PFSK-1 (cell line): ENCODE data around the gene ELAVL1.

ENCODE experiments used
- FOXP2 ChIP-seq: optimal IDR thresholded peaks from 2 replicates; pipeline ENCODE3; 2011; ENCODE audit warnings: borderline replicate concordance, control low read depth, inconsistent platforms; ENCODE audit not compliant: insufficient read depth; ENCODE audit errors: extremely low read length, extremely low read depth
- POLR2AphosphoS5 ChIP-seq: IDR thresholded peaks from 2 replicates; pipeline ENCODE4 v1.6.1; 2012; ENCODE audit warnings: low read depth, mild to moderate bottlenecking, control low read depth, low read length, moderate library complexity
- REST ChIP-seq, 2 experiments: IDR thresholded peaks; 2 replicates each; pipeline versions ENCODE4 v1.6.1 to v1.8.0; 2011 to 2012; ENCODE audit warnings: low read depth in 2 of 2, low read length in 2 of 2, control low read depth in 1 of 2, inconsistent platforms in 1 of 2, mild to moderate bottlenecking in 1 of 2, moderate library complexity in 1 of 2; ENCODE audit not compliant: insufficient read depth in 1 of 2
- SIN3A ChIP-seq: IDR thresholded peaks from 2 replicates; pipeline ENCODE4 v1.6.1; 2012; ENCODE audit warnings: mild to moderate bottlenecking, low read length, moderate library complexity, borderline replicate concordance; ENCODE audit not compliant: insufficient read depth
- TAF1 ChIP-seq: IDR thresholded peaks from 2 replicates; pipeline ENCODE4 v1.6.1; 2012; ENCODE audit warnings: low read length, control low read depth, borderline replicate concordance; ENCODE audit not compliant: insufficient read depth

ELAVL1 gene

GRCh38 chr19:7981661-7982060 lies 23.8 kb downstream of the ELAVL1 start:
- TF ChIP-seq FOXP2 (no peak), POLR2AphosphoS5 (no peak), REST (IDR thresholded peaks at IDR 0.05; ENCODE audit: insufficient read depth in 1 of 2, low read depth in 2 of 2, low read length in 2 of 2) (no peak), TAF1 (no peak), SIN3A (no peak)

- TF ChIP-seq TAF1 = no peak
- TF ChIP-seq FOXP2 = no peak
- no peak for TF ChIP-seq SIN3A
- no peak for TF ChIP-seq POLR2AphosphoS5
- no peak for TF ChIP-seq REST (IDR thresholded peaks at IDR 0.05; ENCODE audit: insufficient read depth in 1 of 2, low read depth in 2 of 2, low read length in 2 of 2)
These were observed 24.2 kb downstream of the ELAVL1 start for GRCh38 chr19:7981199-7981598.

- TF ChIP-seq TAF1 (no peak), POLR2AphosphoS5 (no peak), FOXP2 (no peak), REST (IDR thresholded peaks at IDR 0.05; ENCODE audit: insufficient read depth in 1 of 2, low read depth in 2 of 2, low read length in 2 of 2) (no peak), SIN3A (no peak)
These were observed 24.8 kb downstream of the ELAVL1 start for GRCh38 chr19:7980635-7981121.

GRCh38 chr19:7980168-7980567 lies 25.3 kb downstream of the ELAVL1 start:
- TF ChIP-seq SIN3A = no peak
- no peak for TF ChIP-seq FOXP2
- no peak for TF ChIP-seq REST (IDR thresholded peaks at IDR 0.05; ENCODE audit: insufficient read depth in 1 of 2, low read depth in 2 of 2, low read length in 2 of 2)
- no peak for TF ChIP-seq POLR2AphosphoS5
- TF ChIP-seq TAF1 = no peak

- TF ChIP-seq TAF1 (no peak), POLR2AphosphoS5 (no peak), REST (IDR thresholded peaks at IDR 0.05; ENCODE audit: insufficient read depth in 1 of 2, low read depth in 2 of 2, low read length in 2 of 2) (no peak), SIN3A (no peak), FOXP2 (no peak)
These were observed 25.9 kb downstream of the ELAVL1 start for GRCh38 chr19:7979559-7979958.
